ENCODE measurements around the gene NAT8L.

NAT8L gene

DNA sequence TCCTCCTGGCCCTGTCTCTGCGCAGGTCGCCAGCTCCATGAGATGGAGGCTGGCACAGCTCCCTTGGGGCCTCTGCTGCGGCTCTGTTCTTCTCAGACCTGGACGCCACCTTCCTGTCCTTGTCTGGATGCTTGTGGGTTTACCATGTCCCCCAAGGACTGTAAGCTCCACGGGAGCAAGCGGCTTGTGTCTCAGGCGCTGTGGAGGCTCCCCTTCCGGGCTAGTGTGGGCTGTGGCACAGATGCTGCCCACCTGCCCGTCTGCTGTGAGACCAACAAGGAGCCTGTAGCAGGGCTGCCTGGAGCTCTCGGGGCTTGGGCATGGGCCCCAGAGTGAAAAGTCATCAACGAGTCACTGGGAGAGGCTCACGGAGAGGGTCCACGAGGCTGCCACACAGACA is 25.2 kb downstream of the NAT8L start:
- peaks cover 22% of the 10 kb centered on the region for H3K27me3 ChIP-seq
- TF ChIP-seq CTCF (IDR thresholded peaks at IDR 0.05), result no peak
- no peak overlapping the region for H3K4me3 ChIP-seq (ENCODE audit: low read depth in 1 of 2, low read length in 1 of 2)
- H3K27ac ChIP-seq, result no peak overlapping the region
- H3K4me1 ChIP-seq (ENCODE audit: control insufficient read depth in 1 of 2, insufficient read depth in 1 of 2, low read depth in 1 of 2, low read length in 1 of 2), result no peaks in the 10 kb centered on the region
- no peaks in the 10 kb centered on the region for H3K36me3 ChIP-seq
- no peaks in the 10 kb centered on the region for H3K9me3 ChIP-seq

GRCh38 chr4:2085496-2085901 is 26.4 kb downstream of the NAT8L start:
- Histone ChIP-seq H3K27me3 (peaks cover 34% of the 10 kb centered on the region), H3K9me3 (no peaks in the 10 kb centered on the region), H3K4me1 (ENCODE audit: control insufficient read depth in 1 of 2, insufficient read depth in 1 of 2, low read depth in 1 of 2, low read length in 1 of 2) (no peaks in the 10 kb centered on the region), H3K27ac (no peak overlapping the region), H3K4me3 (ENCODE audit: low read depth in 1 of 2, low read length in 1 of 2) (no peak overlapping the region), H3K36me3 (no peaks in the 10 kb centered on the region)
- TF ChIP-seq CTCF (IDR thresholded peaks at IDR 0.05), result no peak

GRCh38 chr4:2087170-2087569 is 28.0 kb downstream of the NAT8L start:
- peaks cover 38% of the 10 kb centered on the region for H3K27me3 ChIP-seq
- TF ChIP-seq CTCF (IDR thresholded peaks at IDR 0.05), result no peak

GRCh38 chr4:2089222-2089621 is 30.1 kb downstream of the NAT8L start:
- Histone ChIP-seq H3K9me3 (no peaks in the 10 kb centered on the region), H3K4me3 (ENCODE audit: low read depth in 1 of 2, low read length in 1 of 2) (no peak overlapping the region), H3K4me1 (ENCODE audit: control insufficient read depth in 1 of 2, insufficient read depth in 1 of 2, low read depth in 1 of 2, low read length in 1 of 2) (no peaks in the 10 kb centered on the region), H3K27me3 (peaks cover 38% of the 10 kb centered on the region), H3K27ac (no peak overlapping the region), H3K36me3 (no peaks in the 10 kb centered on the region)
- no peak for TF ChIP-seq CTCF (IDR thresholded peaks at IDR 0.05)

More at GRCh38 chr4:2087170-2087569, 28.0 kb downstream of the NAT8L start:
- Histone ChIP-seq H3K4me3 (ENCODE audit: low read depth in 1 of 2, low read length in 1 of 2) (no peak overlapping the region), H3K36me3 (no peaks in the 10 kb centered on the region), H3K27ac (no peak overlapping the region), H3K4me1 (ENCODE audit: control insufficient read depth in 1 of 2, insufficient read depth in 1 of 2, low read depth in 1 of 2, low read length in 1 of 2) (no peaks in the 10 kb centered on the region), H3K9me3 (no peaks in the 10 kb centered on the region)

- TF ChIP-seq CTCF (IDR thresholded peaks at IDR 0.05), result no peak
- Histone ChIP-seq H3K4me1 (ENCODE audit: control insufficient read depth in 1 of 2, insufficient read depth in 1 of 2, low read depth in 1 of 2, low read length in 1 of 2) (no peaks in the 10 kb centered on the region), H3K36me3 (no peaks in the 10 kb centered on the region), H3K27ac (no peak overlapping the region), H3K27me3 (peaks cover 38% of the 10 kb centered on the region), H3K9me3 (no peaks in the 10 kb centered on the region), H3K4me3 (ENCODE audit: low read depth in 1 of 2, low read length in 1 of 2) (no peak overlapping the region)
Measured at GRCh38 chr4:2090642-2091041, 31.5 kb downstream of the NAT8L start.

All from neutrophil (primary cell).